Measurements from ENCODE around the gene PRKCE. TPM values are rescaled to one million over a fixed set of nuclear protein-coding genes. Genes with fewer than 3 reads are reported as not detected.

PRKCE gene
- total RNA-seq, 1 donor from 2014 or later: 21.0 TPM

- no peak for DNase-seq (ENCODE audit: low read depth)
- Histone ChIP-seq H3K4me3 (ENCODE audit: low read depth, low read length) (no peak overlapping the region), H3K36me3 (ENCODE audit: control insufficient read depth, insufficient read depth, low read length) (no peaks in the 10 kb centered on the region), H3K27me3 (ENCODE audit: control insufficient read depth, insufficient read depth, low read length) (no peaks in the 10 kb centered on the region)
- no peak for TF ChIP-seq CTCF (IDR thresholded peaks at IDR 0.05; ENCODE audit: insufficient read depth, low read length, poor library complexity, severe bottlenecking)
These were observed 20.7 kb downstream of the PRKCE start for GRCh38 chr2:45672138-45672537.

- DNase-seq (ENCODE audit: low read depth): no peak
- no peaks in the 10 kb centered on the region for H3K36me3 ChIP-seq (ENCODE audit: control insufficient read depth, insufficient read depth, low read length)
- TF ChIP-seq CTCF (IDR thresholded peaks at IDR 0.05; ENCODE audit: insufficient read depth, low read length, poor library complexity, severe bottlenecking): no peak
- no peaks in the 10 kb centered on the region for H3K27me3 ChIP-seq (ENCODE audit: control insufficient read depth, insufficient read depth, low read length)
- H3K4me3 ChIP-seq (ENCODE audit: low read depth, low read length): no peak overlapping the region
These were observed 22.8 kb downstream of the PRKCE start for GRCh38 chr2:45674035-45674816.

- no peaks in the 10 kb centered on the region for H3K27me3 ChIP-seq (ENCODE audit: control insufficient read depth, insufficient read depth, low read length)
- no peak for TF ChIP-seq CTCF (IDR thresholded peaks at IDR 0.05; ENCODE audit: insufficient read depth, low read length, poor library complexity, severe bottlenecking)
- DNase-seq (ENCODE audit: low read depth): no peak
- no peak overlapping the region for H3K4me3 ChIP-seq (ENCODE audit: low read depth, low read length)
- H3K36me3 ChIP-seq (ENCODE audit: control insufficient read depth, insufficient read depth, low read length): no peaks in the 10 kb centered on the region
These were observed 23.9 kb downstream of the PRKCE start for GRCh38 chr2:45675263-45675812.

GRCh38 chr2:45676088-45676487 is 24.6 kb downstream of the PRKCE start:
- Histone ChIP-seq H3K36me3 (ENCODE audit: control insufficient read depth, insufficient read depth, low read length) (no peaks in the 10 kb centered on the region), H3K4me3 (ENCODE audit: low read depth, low read length) (no peak overlapping the region), H3K27me3 (ENCODE audit: control insufficient read depth, insufficient read depth, low read length) (no peaks in the 10 kb centered on the region)
- no peak for TF ChIP-seq CTCF (IDR thresholded peaks at IDR 0.05; ENCODE audit: insufficient read depth, low read length, poor library complexity, severe bottlenecking)
- DNase-seq (ENCODE audit: low read depth): no peak

GRCh38 chr2:45678791-45679348 is 27.4 kb downstream of the PRKCE start:
- no peaks in the 10 kb centered on the region for H3K36me3 ChIP-seq (ENCODE audit: control insufficient read depth, insufficient read depth, low read length)
- H3K27me3 ChIP-seq (ENCODE audit: control insufficient read depth, insufficient read depth, low read length): no peaks in the 10 kb centered on the region
- no peak for DNase-seq (ENCODE audit: low read depth)
- H3K4me3 ChIP-seq (ENCODE audit: low read depth, low read length): no peak overlapping the region
- no peak for TF ChIP-seq CTCF (IDR thresholded peaks at IDR 0.05; ENCODE audit: insufficient read depth, low read length, poor library complexity, severe bottlenecking)
